Ishikawa (cell line): ENCODE measurements around the gene ABCC1.

Experiments
- CEBPB ChIP-seq: IDR thresholded peaks from 2 replicates; pipeline ENCODE4 v1.6.1; 2012
- EGR1 ChIP-seq: IDR thresholded peaks from 2 replicates; pipeline ENCODE4 v1.6.1; 2012
- EP300 ChIP-seq: IDR thresholded peaks from 2 replicates; pipeline ENCODE4 v1.6.1; 2012; ENCODE audit warnings: borderline replicate concordance
- FOXM1 ChIP-seq: IDR thresholded peaks from 2 replicates; pipeline ENCODE4 v1.6.1; 2012; ENCODE audit warnings: low read depth, borderline replicate concordance
- MAX ChIP-seq: IDR thresholded peaks from 2 replicates; pipeline ENCODE4 v1.6.1; 2012
- RAD21 ChIP-seq: IDR thresholded peaks from 2 replicates; pipeline ENCODE4 v1.6.1; 2012; ENCODE audit warnings: low read depth
- REST ChIP-seq: IDR thresholded peaks from 2 replicates; pipeline ENCODE4 v1.6.1; 2012; ENCODE audit warnings: low read depth, mild to moderate bottlenecking
- TAF1 ChIP-seq: IDR thresholded peaks from 2 replicates; pipeline ENCODE4 v1.6.1; 2012; ENCODE audit warnings: low read depth, mild to moderate bottlenecking
- TEAD4 ChIP-seq: IDR thresholded peaks from 2 replicates; pipeline ENCODE4 v1.6.1; 2012
- YY1 ChIP-seq: IDR thresholded peaks from 2 replicates; pipeline ENCODE4 v1.6.1; 2012; ENCODE audit warnings: low read depth
- ZBTB7A ChIP-seq: IDR thresholded peaks from 2 replicates; pipeline ENCODE4 v1.6.1; 2012; ENCODE audit warnings: low read depth

DNA sequence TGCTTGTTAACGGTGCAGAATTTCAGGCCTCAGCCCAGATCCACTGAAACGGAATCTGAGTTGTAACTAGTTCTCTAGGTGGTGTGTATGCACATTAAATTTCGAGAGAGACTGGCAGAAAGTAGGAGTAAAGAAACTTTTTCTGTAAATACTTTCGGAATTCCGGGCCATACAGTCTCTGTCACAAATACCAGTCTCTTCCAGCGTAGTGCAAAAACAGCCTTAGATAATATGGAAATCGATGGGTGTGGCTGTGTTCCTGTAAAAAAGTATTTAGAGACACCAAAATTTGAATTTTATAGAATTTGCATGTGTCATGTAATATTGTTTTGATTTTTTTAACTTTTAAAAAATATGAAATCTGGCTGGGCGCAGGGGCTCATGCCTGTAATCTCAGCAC lies 109.7 kb downstream of the ABCC1 start:
- TF ChIP-seq MAX, result no peak
- TF ChIP-seq RAD21, result no peak
- TF ChIP-seq CEBPB, result no peak
- no peak for TF ChIP-seq EP300
- no peak for TF ChIP-seq TEAD4
- no peak for TF ChIP-seq REST
- TF ChIP-seq TAF1, result no peak
- no peak for TF ChIP-seq ZBTB7A
- TF ChIP-seq EGR1, result no peak
- TF ChIP-seq FOXM1, result no peak
- TF ChIP-seq YY1, result no peak
